Mesendoderm (in vitro differentiated cells): Measurements from ENCODE around the gene GTF2A1L.

Experiments used
- DNase-seq: peaks from one replicate; pipeline ENCODE4 v3.0.0; 2013
- H2AK5ac ChIP-seq: 2 replicates; pipeline ENCODE4 v1.6.1; 2013; ENCODE audit warnings: low read length, inconsistent platforms
- H2BK120ac ChIP-seq: 2 replicates; pipeline ENCODE4 v1.6.1; 2013; ENCODE audit warnings: low read depth, mild to moderate bottlenecking, low read length, moderate library complexity, mixed read lengths
- H2BK15ac ChIP-seq: replicated peaks from 2 replicates; pipeline ENCODE4 v1.6.1; 2013; ENCODE audit warnings: low read depth, mild to moderate bottlenecking, moderate library complexity
- H2BK5ac ChIP-seq: 2 replicates; pipeline ENCODE4 v1.6.1; 2013; ENCODE audit warnings: low read length, inconsistent platforms
- H3K18ac ChIP-seq: 2 replicates; pipeline ENCODE4 v1.6.1; 2013; ENCODE audit warnings: mild to moderate bottlenecking, low read length, mixed read lengths
- H3K23ac ChIP-seq: one replicate; pipeline ENCODE4 v1.6.1; 2013; ENCODE audit warnings: low read length
- H3K27ac ChIP-seq: 2 replicates; pipeline ENCODE4 v1.5.1; 2013; ENCODE audit warnings: low read depth, mild to moderate bottlenecking, inconsistent platforms, low read length, moderate library complexity
- H3K27me3 ChIP-seq: 2 replicates; pipeline ENCODE4 v1.6.1; 2013; ENCODE audit warnings: low read length, control low read depth, mild to moderate bottlenecking, inconsistent platforms; ENCODE audit not compliant: insufficient read depth, poor library complexity
- H3K36me3 ChIP-seq: 2 replicates; pipeline ENCODE4 v1.6.1; 2013; ENCODE audit warnings: low read length, inconsistent platforms; ENCODE audit not compliant: control insufficient read depth, insufficient read depth
- H3K4ac ChIP-seq: one replicate; pipeline ENCODE4 v1.6.1; 2013; ENCODE audit warnings: low read depth, mild to moderate bottlenecking, low read length, moderate library complexity
- H3K4me1 ChIP-seq: 2 replicates; pipeline ENCODE4 v1.6.1; 2013; ENCODE audit warnings: low read depth, low read length, inconsistent platforms; ENCODE audit not compliant: control insufficient read depth
- H3K4me2 ChIP-seq: 2 replicates; pipeline ENCODE4 v1.6.1; 2013; ENCODE audit warnings: low read length
- H3K4me3 ChIP-seq: 2 replicates; pipeline ENCODE4 v1.5.1; 2013; ENCODE audit warnings: mild to moderate bottlenecking, low read length
- H3K56ac ChIP-seq: one replicate; pipeline ENCODE4 v1.6.1; 2013; ENCODE audit warnings: low read length
- H3K79me1 ChIP-seq: 2 replicates; pipeline ENCODE4 v1.6.1; 2013; ENCODE audit warnings: low read length, inconsistent platforms
- H3K79me2 ChIP-seq: 2 replicates; pipeline ENCODE4 v1.6.1; 2013; ENCODE audit warnings: mild to moderate bottlenecking, low read length; ENCODE audit not compliant: control insufficient read depth, insufficient read depth
- H3K9ac ChIP-seq: 2 replicates; pipeline ENCODE4 v1.6.1; 2013; ENCODE audit warnings: low read length, inconsistent platforms
- H4K5ac ChIP-seq: one replicate; pipeline ENCODE4 v1.6.1; 2013; ENCODE audit warnings: low read length
- H4K8ac ChIP-seq: one replicate; pipeline ENCODE4 v1.6.1; 2013; ENCODE audit warnings: low read depth, mild to moderate bottlenecking, control low read depth, low read length, moderate library complexity
- WGBS: extraction: QIAGEN DNeasy Blood & Tissue Kit; methylation state at CpG from one replicate; pipeline ENCODE4 v1.1.7; 2013; ENCODE audit warnings: low lambda C conversion rate, missing lambda C conversion rate; ENCODE audit not compliant: insufficient coverage; ENCODE audit errors: extremely low coverage; 5-methylcytosine and 5-hydroxymethylcytosine counted together

Gene GTF2A1L

DNA sequence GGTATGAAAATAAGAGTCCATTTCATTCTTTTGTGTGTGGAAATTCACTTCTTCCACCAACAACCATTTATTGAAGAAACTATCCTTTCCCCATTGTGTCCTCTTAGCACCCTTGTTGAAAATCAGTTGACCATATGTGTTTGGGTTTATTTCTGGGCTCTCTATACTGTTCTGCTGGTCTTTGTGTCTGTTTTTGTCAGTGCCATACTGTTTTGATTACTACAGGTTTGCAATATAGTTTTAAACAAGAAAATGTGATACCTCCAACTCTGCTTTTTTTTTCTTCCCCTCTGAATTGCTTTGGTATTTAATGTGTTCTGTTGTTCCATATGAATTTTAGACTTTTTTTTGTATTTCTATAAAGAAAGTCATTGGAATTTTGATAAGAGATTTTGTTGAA is 8.4 kb downstream of the GTF2A1L start:
- no peak overlapping the region for H3K4ac ChIP-seq
- no peak overlapping the region for H3K9ac ChIP-seq
- H3K79me1 ChIP-seq, result no peaks in the 10 kb centered on the region
- DNase-seq, result no peak
- no peaks in the 10 kb centered on the region for H3K4me1 ChIP-seq
- H3K4me2 ChIP-seq, result no peak overlapping the region
- H3K18ac ChIP-seq, result no peak overlapping the region
- H3K79me2 ChIP-seq, result no peaks in the 10 kb centered on the region
- no peak overlapping the region for H4K5ac ChIP-seq
- no peak overlapping the region for H3K56ac ChIP-seq
- H3K27ac ChIP-seq, result no peak overlapping the region
- no peaks in the 10 kb centered on the region for H3K36me3 ChIP-seq
- no peaks in the 10 kb centered on the region for H3K27me3 ChIP-seq
- H2BK120ac ChIP-seq, result no peak overlapping the region
- no peak overlapping the region for H2AK5ac ChIP-seq
- no peak overlapping the region for H2BK5ac ChIP-seq
- no peak overlapping the region for H2BK15ac ChIP-seq
- no peak overlapping the region for H4K8ac ChIP-seq
- H3K4me3 ChIP-seq, result no peak overlapping the region
- H3K23ac ChIP-seq, result no peak overlapping the region

- no peaks in the 10 kb centered on the region for H3K79me2 ChIP-seq
- DNase-seq, result peak; percentile 61
- H4K5ac ChIP-seq, result no peak overlapping the region
- H2BK5ac ChIP-seq, result no peak overlapping the region
- no peak overlapping the region for H3K4me3 ChIP-seq
- no peak overlapping the region for H3K9ac ChIP-seq
- no peaks in the 10 kb centered on the region for H3K27me3 ChIP-seq
- H2BK120ac ChIP-seq, result no peak overlapping the region
- H3K23ac ChIP-seq, result no peak overlapping the region
- no peak overlapping the region for H3K4ac ChIP-seq
- no peaks in the 10 kb centered on the region for H3K79me1 ChIP-seq
- H2BK15ac ChIP-seq, result no peak overlapping the region
- no peaks in the 10 kb centered on the region for H3K36me3 ChIP-seq
- H3K4me1 ChIP-seq, result no peaks in the 10 kb centered on the region
- H2AK5ac ChIP-seq, result no peak overlapping the region
- WGBS, result no CpG with 5 or more reads among the region's 5 CpGs
- H3K56ac ChIP-seq, result no peak overlapping the region
- H3K4me2 ChIP-seq, result no peak overlapping the region
- no peak overlapping the region for H4K8ac ChIP-seq
- no peak overlapping the region for H3K18ac ChIP-seq
- H3K27ac ChIP-seq, result no peak overlapping the region
These were observed 15.5 kb downstream of the GTF2A1L start for GRCh38 chr2:48633143-48633542.

- H3K18ac ChIP-seq, result no peak overlapping the region
- H3K4me1 ChIP-seq, result no peaks in the 10 kb centered on the region
- no peaks in the 10 kb centered on the region for H3K79me2 ChIP-seq
- H3K36me3 ChIP-seq, result no peaks in the 10 kb centered on the region
- no CpG with 5 or more reads among the region's 2 CpGs for WGBS
- H3K23ac ChIP-seq, result no peak overlapping the region
- no peak overlapping the region for H2AK5ac ChIP-seq
- no peak overlapping the region for H2BK120ac ChIP-seq
- no peak overlapping the region for H3K27ac ChIP-seq
- no peak overlapping the region for H4K5ac ChIP-seq
- H3K9ac ChIP-seq, result no peak overlapping the region
- no peaks in the 10 kb centered on the region for H3K79me1 ChIP-seq
- H2BK15ac ChIP-seq, result no peak overlapping the region
- H4K8ac ChIP-seq, result no peak overlapping the region
- H2BK5ac ChIP-seq, result no peak overlapping the region
- H3K4me2 ChIP-seq, result no peak overlapping the region
- H3K27me3 ChIP-seq, result no peaks in the 10 kb centered on the region
- H3K4me3 ChIP-seq, result no peak overlapping the region
- DNase-seq, result no peak
- no peak overlapping the region for H3K56ac ChIP-seq
- H3K4ac ChIP-seq, result no peak overlapping the region
These were observed 18.1 kb downstream of the GTF2A1L start for GRCh38 chr2:48635786-48636185.

GRCh38 chr2:48638261-48638660 is 20.6 kb downstream of the GTF2A1L start:
- H4K8ac ChIP-seq, result no peak overlapping the region
- no peaks in the 10 kb centered on the region for H3K79me1 ChIP-seq
- H3K18ac ChIP-seq, result no peak overlapping the region
- H3K4me3 ChIP-seq, result no peak overlapping the region
- H2AK5ac ChIP-seq, result no peak overlapping the region
- no peak overlapping the region for H3K23ac ChIP-seq
- H4K5ac ChIP-seq, result no peak overlapping the region
- no peaks in the 10 kb centered on the region for H3K4me1 ChIP-seq
- H3K36me3 ChIP-seq, result no peaks in the 10 kb centered on the region
- H3K4ac ChIP-seq, result no peak overlapping the region
- H3K27ac ChIP-seq, result no peak overlapping the region
- no peak overlapping the region for H3K56ac ChIP-seq
- no peak overlapping the region for H2BK120ac ChIP-seq
- DNase-seq, result no peak
- no peaks in the 10 kb centered on the region for H3K79me2 ChIP-seq
- H2BK15ac ChIP-seq, result no peak overlapping the region
- H2BK5ac ChIP-seq, result no peak overlapping the region
- H3K9ac ChIP-seq, result no peak overlapping the region
- no peak overlapping the region for H3K4me2 ChIP-seq
- whole genome bisulfite sequencing, result no CpG with 5 or more reads among the region's 1 CpG
- H3K27me3 ChIP-seq, result no peaks in the 10 kb centered on the region

GRCh38 chr2:48651158-48651790 is 33.6 kb downstream of the GTF2A1L start:
- Histone ChIP-seq H2BK120ac (no peak overlapping the region), H3K23ac (no peak overlapping the region), H2AK5ac (no peak overlapping the region), H3K27me3 (no peaks in the 10 kb centered on the region), H3K4me1 (no peaks in the 10 kb centered on the region), H3K9ac (no peak overlapping the region), H3K56ac (no peak overlapping the region), H3K4me2 (no peak overlapping the region), H2BK15ac (no peak overlapping the region), H2BK5ac (no peak overlapping the region), H3K36me3 (no peaks in the 10 kb centered on the region), H3K79me1 (no peaks in the 10 kb centered on the region), H4K5ac (no peak overlapping the region), H3K4ac (no peak overlapping the region), H3K79me2 (no peaks in the 10 kb centered on the region), H3K4me3 (no peak overlapping the region), H3K27ac (no peak overlapping the region), H4K8ac (no peak overlapping the region), H3K18ac (no peak overlapping the region)
- DNase-seq, result peak; percentile 6
- no CpG with 5 or more reads among the region's 4 CpGs for WGBS

DNA sequence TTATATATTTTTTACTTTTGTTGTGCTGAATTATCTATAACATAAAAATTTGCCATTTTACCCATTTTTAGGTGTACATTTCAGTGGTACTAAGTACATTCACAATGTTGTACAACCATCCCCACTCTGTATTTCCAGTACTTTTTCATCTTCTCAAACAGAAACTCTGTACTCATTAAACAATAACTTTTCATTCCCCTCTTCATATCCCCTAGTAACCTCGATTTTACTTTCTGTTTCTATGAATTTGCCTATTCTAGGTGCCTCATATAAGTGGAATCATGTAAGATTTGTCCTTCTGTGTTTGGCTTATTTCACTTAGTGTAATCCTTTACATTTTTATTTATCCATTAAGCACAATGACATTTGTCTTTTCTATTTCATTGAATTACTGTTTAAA is 51.3 kb downstream of the GTF2A1L start:
- Histone ChIP-seq H3K79me2 (no peaks in the 10 kb centered on the region), H2AK5ac (no peak overlapping the region), H3K27me3 (no peaks in the 10 kb centered on the region), H3K36me3 (no peaks in the 10 kb centered on the region), H4K8ac (no peak overlapping the region), H3K27ac (no peak overlapping the region), H2BK15ac (no peak overlapping the region), H3K9ac (no peak overlapping the region), H3K56ac (no peak overlapping the region), H3K79me1 (no peaks in the 10 kb centered on the region), H3K4me2 (no peak overlapping the region), H3K4ac (no peak overlapping the region), H3K23ac (no peak overlapping the region), H3K18ac (no peak overlapping the region), H2BK120ac (no peak overlapping the region), H3K4me3 (no peak overlapping the region), H3K4me1 (no peaks in the 10 kb centered on the region), H4K5ac (no peak overlapping the region), H2BK5ac (no peak overlapping the region)
- WGBS, result no CpG with 5 or more reads among the region's 1 CpG
- no peak for DNase-seq
